IMR-90 (cell line): ENCODE measurements around the gene MEGF8. TPM values are rescaled to one million over a fixed set of nuclear protein-coding genes. Genes with fewer than 3 reads are reported as not detected.

Source experiments
- ATAC-seq: fragments of 200-7000 bp; cut with Tn5 transposase; 2 replicates; pipeline ENCODE4 v1.9.1; 2020; ENCODE audit warnings: low read depth, mild to moderate bottlenecking, moderate library complexity
- BruUV-seq: library from RNA; stranded (reverse); fragments of 400-500 nt; replicated peaks from 2 replicates; lab custom pipeline; 2021; lab: Mats Ljungman, UMichigan
- CTCF ChIA-PET: fragments of 300-600 bp; formaldehyde crosslinking; extraction: SDS; loops from one replicate; lab custom pipeline; 2021; ENCODE audit warnings: antibody characterized with exemption; lab: Yijun Ruan, JAX
- POLR2A ChIA-PET: fragments of 300-600 bp; sonication (Branson Sonifier 250); formaldehyde crosslinking; loops from one replicate; lab custom pipeline; 2022; ENCODE audit warnings: antibody characterized with exemption; ENCODE audit not compliant: unreplicated experiment; lab: Charles Lee
- DNase-seq: peaks from one replicate; pipeline ENCODE4 v3.0.0; 2013
- H2AFZ ChIP-seq: replicated peaks from 2 replicates; pipeline ENCODE3; 2013; ENCODE audit warnings: low read length, mild to moderate bottlenecking; ENCODE audit not compliant: poor library complexity
- H2AK5ac ChIP-seq: 2 replicates; pipeline ENCODE4 v1.6.1; 2013; ENCODE audit warnings: low read depth, low read length, inconsistent platforms
- H2AK9ac ChIP-seq: replicated peaks from 2 replicates; pipeline ENCODE3; 2013; ENCODE audit warnings: mild to moderate bottlenecking, low read depth, low read length, moderate library complexity; ENCODE audit not compliant: poor library complexity
- H2BK120ac ChIP-seq: 2 replicates; pipeline ENCODE4 v1.6.1; 2013; ENCODE audit warnings: low read depth, low read length, inconsistent platforms
- H2BK15ac ChIP-seq: 3 replicates; pipeline ENCODE4 v1.6.1; 2013; ENCODE audit warnings: low read depth, low read length, inconsistent platforms
- H2BK20ac ChIP-seq: 2 replicates; pipeline ENCODE4 v1.6.1; 2013; ENCODE audit warnings: low read depth, mild to moderate bottlenecking, inconsistent platforms, low read length, moderate library complexity
- H2BK5ac ChIP-seq: 2 replicates; pipeline ENCODE4 v1.6.1; 2013; ENCODE audit warnings: mild to moderate bottlenecking, low read depth, low read length, inconsistent platforms; ENCODE audit not compliant: poor library complexity, severe bottlenecking
- H3K14ac ChIP-seq: replicated peaks from 2 replicates; pipeline ENCODE4 v1.6.1; 2013; ENCODE audit warnings: low read depth, low read length, inconsistent platforms
- H3K18ac ChIP-seq: 2 replicates; pipeline ENCODE4 v1.6.1; 2013; ENCODE audit warnings: low read depth, low read length, control low read depth
- H3K23ac ChIP-seq: 2 replicates; pipeline ENCODE4 v1.6.1; 2013; ENCODE audit warnings: low read depth, low read length, inconsistent platforms
- H3K27ac ChIP-seq: 2 replicates; pipeline ENCODE4 v1.5.1; 2013; ENCODE audit warnings: mild to moderate bottlenecking, control low read depth, low read length; ENCODE audit not compliant: insufficient read depth
- H3K27me3 ChIP-seq: 2 replicates; pipeline ENCODE4 v1.6.1; 2013; ENCODE audit warnings: low read length; ENCODE audit not compliant: control insufficient read depth, insufficient read depth
- H3K36me3 ChIP-seq: 2 replicates; pipeline ENCODE4 v1.6.1; 2013; ENCODE audit warnings: low read length, mixed read lengths; ENCODE audit not compliant: control insufficient read depth, insufficient read depth
- H3K4ac ChIP-seq: 2 replicates; pipeline ENCODE4 v1.6.1; 2013; ENCODE audit warnings: low read depth, low read length, inconsistent platforms
- H3K4me1 ChIP-seq: 2 replicates; pipeline ENCODE4 v1.6.1; 2013; ENCODE audit warnings: low read length, mixed read lengths; ENCODE audit not compliant: control insufficient read depth, insufficient read depth
- H3K4me2 ChIP-seq: 2 replicates; pipeline ENCODE4 v1.6.1; 2013; ENCODE audit warnings: low read depth, mild to moderate bottlenecking, control low read depth, low read length, moderate library complexity
- H3K4me3 ChIP-seq: 2 replicates; pipeline ENCODE4 v1.5.1; 2013; ENCODE audit warnings: low read depth, mild to moderate bottlenecking, control low read depth, low read length, moderate library complexity; ENCODE audit not compliant: insufficient read depth
- H3K56ac ChIP-seq: 2 replicates; pipeline ENCODE4 v1.6.1; 2013; ENCODE audit warnings: low read length, inconsistent platforms; ENCODE audit not compliant: insufficient read depth; ENCODE audit errors: extremely low read depth
- H3K79me1 ChIP-seq, 2 experiments: 2 replicates each; pipeline ENCODE4 v1.6.1; 2013; ENCODE audit warnings: low read length in 2 of 2, inconsistent platforms in 1 of 2, low read depth in 1 of 2
- H3K9ac ChIP-seq: 2 replicates; pipeline ENCODE4 v1.6.1; 2013; ENCODE audit warnings: low read depth, low read length, control low read depth
- H3K9me1 ChIP-seq: 2 replicates; pipeline ENCODE4 v1.6.1; 2013; ENCODE audit warnings: low read length, inconsistent platforms; ENCODE audit not compliant: insufficient read depth
- H3K9me3 ChIP-seq: 2 replicates; pipeline ENCODE4 v1.6.1; 2013; ENCODE audit warnings: low read length; ENCODE audit not compliant: control insufficient read depth, insufficient read depth
- H4K20me1 ChIP-seq: 2 replicates; pipeline ENCODE4 v1.6.1; 2013; ENCODE audit warnings: low read length, inconsistent platforms; ENCODE audit not compliant: insufficient read depth
- H4K5ac ChIP-seq: 2 replicates; pipeline ENCODE4 v1.6.1; 2013; ENCODE audit warnings: mild to moderate bottlenecking, low read depth, low read length, control low read depth
- H4K8ac ChIP-seq, 2 experiments: 2 replicates each; pipeline ENCODE4 v1.6.1; 2013; ENCODE audit warnings: low read depth in 2 of 2, low read length in 2 of 2, control low read depth in 1 of 2, inconsistent platforms in 1 of 2
- H4K91ac ChIP-seq: 2 replicates; pipeline ENCODE4 v1.6.1; 2013; ENCODE audit warnings: low read depth, low read length, inconsistent platforms; ENCODE audit not compliant: insufficient read depth
- POLR2A ChIP-seq: IDR thresholded peaks from 2 replicates; pipeline ENCODE4 v1.6.1; 2012; ENCODE audit warnings: mild to moderate bottlenecking, low read depth, low read length
- RAD21 ChIP-seq: IDR thresholded peaks from 2 replicates; pipeline ENCODE4 v1.6.1; 2012; ENCODE audit warnings: low read length, improper control_type of control experiment
- WGBS, 2 experiments: methylation state at CpG; one replicate each; pipeline versions ENCODE4 v1.1.5 to v1.1.7; 2013; ENCODE audit warnings: missing lambda C conversion rate in 2 of 2; ENCODE audit not compliant: insufficient read length in 1 of 2; ENCODE audit errors: extremely low coverage in 2 of 2; 5-methylcytosine and 5-hydroxymethylcytosine counted together
- dilution Hi-C: fragments of 300-500 bp; cut with HindIII; formaldehyde crosslinking; loops from one replicate; pipeline ENCODE4 v1.14.3; 2018; ENCODE audit warnings: low sequenced_read_pairs; ENCODE audit not compliant: unreplicated experiment
- in situ Hi-C: fragments of 300-500 bp; cut with MboI; formaldehyde crosslinking; loops from 3 replicates; pipeline ENCODE4 v1.14.3; 2019; ENCODE audit warnings: low sequenced_read_pairs, inconsistent platforms, mixed read lengths
- intact Hi-C: fragments of 100-400 bp; cut with micrococcal nuclease; formaldehyde crosslinking; loops from 2 replicates; pipeline ENCODE4 v1.10.0; 2022
- polyA plus RNA-seq, 3 experiments: library from polyadenylated mRNA; depleted of rRNA; stranded (reverse); fragments of >200 nt; gene quantifications; 2 replicates each; pipeline ENCODE4 v1.2.3, GENCODE V29; 2012; ENCODE audit warnings: low replicate concordance in 1 of 3
- total RNA-seq: library from RNA; depleted of rRNA; stranded (reverse); fragments of >200 nt; gene quantifications from 2 replicates; pipeline ENCODE4 v1.2.3, GENCODE V29; 2012

Gene MEGF8
- total and polyA plus RNA-seq, 2 of the 4 experiments (the other 2 are of a cell fraction) = 2.3 to 12.5 TPM

DNA sequence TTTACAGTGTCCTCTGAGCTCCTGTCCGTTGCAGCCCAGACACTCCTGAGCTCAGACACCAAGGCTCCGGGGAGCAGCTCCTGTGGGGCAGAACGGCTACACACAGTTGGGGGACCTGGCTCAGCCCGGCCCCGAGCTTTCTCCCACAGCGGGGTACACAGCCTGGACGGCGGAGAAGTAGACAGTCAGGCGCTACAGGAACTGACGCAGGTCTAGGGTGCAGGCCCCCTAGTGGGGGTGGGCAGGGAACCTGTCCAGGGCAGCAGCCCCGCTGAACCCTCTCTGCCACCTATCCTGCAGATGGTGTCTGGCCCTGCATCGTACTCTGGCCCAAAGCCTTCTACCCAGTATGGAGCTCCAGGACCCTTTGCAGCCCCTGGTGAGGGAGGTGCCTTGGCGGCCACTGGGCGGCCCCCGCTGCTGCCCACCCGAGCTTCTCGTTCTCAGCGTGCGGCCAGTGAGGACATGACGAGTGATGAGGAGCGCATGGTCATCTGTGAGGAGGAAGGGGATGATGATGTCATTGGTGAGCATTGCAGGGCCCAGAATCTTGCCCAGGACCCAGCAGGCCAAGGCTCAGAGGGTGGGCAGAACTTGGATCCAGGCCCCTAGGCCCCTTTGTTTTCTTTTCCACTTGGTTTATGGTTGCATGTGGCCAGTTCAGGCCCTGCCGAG lies 36.4 kb upstream of the MEGF8 start:
- H3K56ac ChIP-seq = no peak overlapping the region
- no peak overlapping the region for H3K14ac ChIP-seq
- no peak overlapping the region for H3K4me2 ChIP-seq
- H3K4me1 ChIP-seq = peaks cover 16% of the 10 kb centered on the region
- TF ChIP-seq RAD21 = no peak
- no peak for TF ChIP-seq POLR2A
- peaks cover 24% of the 10 kb centered on the region for H4K20me1 ChIP-seq
- WGBS, 2 experiments = 93% methylated on average over 14 of the region's 22 CpGs; no CpG with 5 or more reads in 1 of the 2 experiments
- no peak overlapping the region for H3K18ac ChIP-seq
- peaks cover 68% of the 10 kb centered on the region for H3K36me3 ChIP-seq
- no peak overlapping the region for H3K4me3 ChIP-seq
- no peak overlapping the region for H2AK9ac ChIP-seq
- dilution Hi-C loops (no loop called here), in situ Hi-C loops (no loop called here), intact Hi-C loops (no loop called here)
- no peak overlapping the region for H2BK15ac ChIP-seq
- no TSS peak for BruUV-seq
- H4K5ac ChIP-seq = no peak overlapping the region
- peaks cover 25 to 35% of the 10 kb centered on the region in 2 experiments for H3K79me1 ChIP-seq
- peaks cover 7% of the 10 kb centered on the region; the same call in 1 of the 2 replicates for H3K9me1 ChIP-seq
- H4K91ac ChIP-seq = no peak overlapping the region
- no peak overlapping the region for H2BK5ac ChIP-seq
- no peak overlapping the region for H2AFZ ChIP-seq
- H4K8ac ChIP-seq = no peak overlapping the region
- no peak overlapping the region for H3K27ac ChIP-seq
- DNase-seq = no peak
- no peaks in the 10 kb centered on the region for H3K27me3 ChIP-seq
- no peak overlapping the region for H2AK5ac ChIP-seq
- POLR2A ChIA-PET = no interaction called here
- no peaks in the 10 kb centered on the region for H3K9me3 ChIP-seq
- CTCF ChIA-PET = no interaction called here
- no peak overlapping the region for H3K9ac ChIP-seq
- H3K4ac ChIP-seq = no peak overlapping the region
- no peak overlapping the region for H2BK20ac ChIP-seq
- no peak overlapping the region for H3K23ac ChIP-seq
- ATAC-seq = no peak
- no peak overlapping the region for H2BK120ac ChIP-seq
